Sigmoid colon (tissue), 7 donors: ENCODE data around the gene TXNDC16. TPM values are rescaled to one million over a fixed set of nuclear protein-coding genes. Genes with fewer than 3 reads are reported as not detected.
A peak's percentile ranks its signal among the peaks of the same experiment; 100 is the strongest.

ENCODE experiments used
- DNase-seq: peaks from one replicate; pipeline ENCODE4 v3.0.0-alpha.2; 2019
- H3K27ac ChIP-seq, 4 donors: fragments of 200-600 bp; sonication (generic); one replicate each; pipeline ENCODE4 v1.5.1; 2016 to 2019; ENCODE audit warnings: mild to moderate bottlenecking in 1 of 4
- H3K27me3 ChIP-seq, 3 donors: fragments of 200-600 bp; sonication (generic); one replicate each; pipeline ENCODE4 v1.5.1; 2019; ENCODE audit warnings: mild to moderate bottlenecking in 1 of 3
- H3K36me3 ChIP-seq, 4 donors: fragments of 200-600 bp; sonication (generic); one replicate each; pipeline ENCODE4 v1.5.1; 2016 to 2019
- H3K4me1 ChIP-seq, 4 donors: fragments of 200-600 bp; sonication (generic); one replicate each; pipeline ENCODE4 v1.5.1; 2017 to 2019
- H3K4me3 ChIP-seq, 4 donors: fragments of 200-600 bp; sonication (generic); one replicate each; pipeline ENCODE4 v1.5.1; 2017 to 2019; ENCODE audit warnings: mild to moderate bottlenecking in 2 of 4, moderate library complexity in 1 of 4
- H3K9me3 ChIP-seq, 4 donors: fragments of 200-600 bp in 3 of 4; sonication (generic) in 3 of 4; one replicate each; pipeline versions ENCODE4 v1.5.1 to v1.6.1; 2013 to 2019
- EP300 ChIP-seq, 4 donors: sonication (generic); formaldehyde crosslinking; IDR thresholded peaks; one replicate each; pipeline ENCODE4 v1.6.1; 2017; ENCODE audit warnings: antibody characterized with exemption in 4 of 4
- POLR2A ChIP-seq, 2 donors: fragments of 450-650 bp; IDR thresholded peaks; one replicate each; pipeline ENCODE4 v1.6.1; 2016; ENCODE audit warnings: antibody characterized with exemption in 2 of 2, mild to moderate bottlenecking in 2 of 2, moderate library complexity in 2 of 2
- POLR2AphosphoS5 ChIP-seq, 4 donors: sonication (generic); formaldehyde crosslinking; IDR thresholded peaks; one replicate each; pipeline ENCODE4 v1.6.1; 2017; ENCODE audit warnings: antibody characterized with exemption in 4 of 4
- WGBS, 2 donors: extraction: QIAGEN DNeasy Blood & Tissue Kit; methylation state at CpG; one replicate each; pipeline ENCODE4 v1.1.7; 2013; 5-methylcytosine and 5-hydroxymethylcytosine counted together
- intact Hi-C: fragments of 100-400 bp; cut with DNase I; formaldehyde crosslinking; loops from one replicate; pipeline ENCODE4 v1.15.1; 2023
- polyA plus RNA-seq, 3 donors: library from polyadenylated mRNA; stranded (reverse); fragments of 200-250 nt; gene quantifications; one replicate each; pipeline ENCODE4 v1.2.3, GENCODE V29; 2013
- total RNA-seq, 4 donors: library from RNA; depleted of rRNA; stranded (reverse); fragments of >200 nt; gene quantifications; one replicate each; pipeline ENCODE4 v1.1.0, GENCODE V29; 2016
- TF ChIP-seq, protein P1 (sequence below), 4 experiments: fragments of 450-650 bp in 3 of 4; fragments of 200-600 bp in 1 of 4; IDR thresholded peaks; one replicate each; pipeline ENCODE4 v1.5.1; 2016 to 2019; ENCODE audit warnings: antibody characterized with exemption in 4 of 4, mild to moderate bottlenecking in 3 of 4, moderate library complexity in 2 of 4
- donor health status: healthy with polysubstance abuse.
- donor health status: Bipolar disorder and iron deficiency.
- donor health status: healthy.

TXNDC16 gene
- total and polyA plus RNA-seq, 7 donors, result 1.2 to 14.3 (median 10.5) TPM

GRCh38 chr14:52563120-52563519 is 10.8 kb upstream of the TXNDC16 start:
- 80 to 82% methylated on average over 2 of the region's 2 CpGs for WGBS, 2 donors
- no peaks in the 10 kb centered on the region for H3K36me3 ChIP-seq
- H3K4me3 ChIP-seq, result no peak overlapping the region
- intact Hi-C loops, result no loop called here
- H3K9me3 ChIP-seq, result no peaks in the 10 kb centered on the region
- DNase-seq, result no peak
- H3K27me3 ChIP-seq, result no peaks in the 10 kb centered on the region
- TF ChIP-seq, protein P1, sequence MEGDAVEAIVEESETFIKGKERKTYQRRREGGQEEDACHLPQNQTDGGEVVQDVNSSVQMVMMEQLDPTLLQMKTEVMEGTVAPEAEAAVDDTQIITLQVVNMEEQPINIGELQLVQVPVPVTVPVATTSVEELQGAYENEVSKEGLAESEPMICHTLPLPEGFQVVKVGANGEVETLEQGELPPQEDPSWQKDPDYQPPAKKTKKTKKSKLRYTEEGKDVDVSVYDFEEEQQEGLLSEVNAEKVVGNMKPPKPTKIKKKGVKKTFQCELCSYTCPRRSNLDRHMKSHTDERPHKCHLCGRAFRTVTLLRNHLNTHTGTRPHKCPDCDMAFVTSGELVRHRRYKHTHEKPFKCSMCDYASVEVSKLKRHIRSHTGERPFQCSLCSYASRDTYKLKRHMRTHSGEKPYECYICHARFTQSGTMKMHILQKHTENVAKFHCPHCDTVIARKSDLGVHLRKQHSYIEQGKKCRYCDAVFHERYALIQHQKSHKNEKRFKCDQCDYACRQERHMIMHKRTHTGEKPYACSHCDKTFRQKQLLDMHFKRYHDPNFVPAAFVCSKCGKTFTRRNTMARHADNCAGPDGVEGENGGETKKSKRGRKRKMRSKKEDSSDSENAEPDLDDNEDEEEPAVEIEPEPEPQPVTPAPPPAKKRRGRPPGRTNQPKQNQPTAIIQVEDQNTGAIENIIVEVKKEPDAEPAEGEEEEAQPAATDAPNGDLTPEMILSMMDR (IDR thresholded peaks at IDR 0.05), result no peak
- TF ChIP-seq EP300 (IDR thresholded peaks at IDR 0.05) (no peak), POLR2A (IDR thresholded peaks at IDR 0.05) (no peak)
- H3K4me1 ChIP-seq, result no peaks in the 10 kb centered on the region
- no peak overlapping the region for H3K27ac ChIP-seq

- H3K9me3 ChIP-seq, result no peaks in the 10 kb centered on the region
- H3K27me3 ChIP-seq, result no peaks in the 10 kb centered on the region
- WGBS, 2 donors, result 96 to 97% methylated on average over 2 of the region's 2 CpGs
- no peak overlapping the region for H3K27ac ChIP-seq
- no peak for DNase-seq
- intact Hi-C loops, result loop anchor here (10.0 kb wide), 1 partner anchor 1314 kb away; the partner anchor contains the start of gene TMX1
- TF ChIP-seq, protein P1 (IDR thresholded peaks at IDR 0.05), result no peak
- no peak for TF ChIP-seq POLR2AphosphoS5 (IDR thresholded peaks at IDR 0.05)
- no peak for TF ChIP-seq EP300 (IDR thresholded peaks at IDR 0.05)
- TF ChIP-seq POLR2A (IDR thresholded peaks at IDR 0.05), result no peak
- H3K4me1 ChIP-seq, result peaks cover 0 to 6% (median 6%) of the 10 kb centered on the region in 4 donors
- no peaks in the 10 kb centered on the region for H3K36me3 ChIP-seq
- H3K4me3 ChIP-seq, result no peak overlapping the region
Observed at GRCh38 chr14:52558688-52559087, 6.4 kb upstream of the TXNDC16 start.

DNA sequence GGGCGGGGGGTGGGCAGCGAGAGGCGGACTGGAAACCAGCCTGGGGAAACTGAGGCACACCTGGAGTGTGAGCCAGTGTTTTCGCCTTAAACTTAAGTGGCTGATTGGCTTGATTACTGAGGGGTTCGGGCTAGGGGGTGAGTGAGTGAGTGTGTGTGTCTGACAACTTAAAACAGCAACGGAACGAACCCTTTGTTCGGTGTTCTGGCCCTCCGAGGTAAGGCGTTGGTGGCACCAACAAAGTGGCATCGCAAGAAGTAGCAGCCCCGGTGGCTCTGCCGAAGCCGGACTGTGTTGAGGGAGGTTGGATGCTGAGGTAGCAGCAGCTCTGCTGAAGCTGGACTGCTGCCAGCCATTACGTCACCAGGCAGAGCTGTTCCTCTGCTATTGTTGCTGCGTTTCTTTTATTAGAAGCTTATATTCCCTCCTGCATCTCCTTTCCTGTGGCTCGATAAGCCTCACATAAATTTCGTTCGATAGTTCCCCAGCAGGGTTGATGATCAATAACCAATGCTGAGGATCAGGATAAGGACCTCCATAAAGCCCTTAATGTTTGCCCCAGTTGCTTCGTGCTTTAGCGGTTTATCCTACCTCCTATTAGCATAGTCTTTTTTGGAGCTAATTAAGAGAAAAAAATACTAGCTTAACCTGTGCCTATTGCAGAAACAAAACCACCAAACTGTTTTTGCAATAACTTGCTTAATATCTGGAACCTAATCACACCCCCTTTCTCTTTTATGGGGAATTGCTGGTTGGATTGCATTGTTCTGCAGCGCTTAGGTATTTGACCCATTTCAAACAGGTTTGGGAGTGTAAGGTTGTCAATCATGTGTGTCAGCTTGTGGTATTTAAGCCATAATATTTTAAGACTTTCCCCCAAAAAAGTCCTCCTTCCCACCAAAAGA is 1.6 kb upstream of the TXNDC16 start:
- no peaks in the 10 kb centered on the region for H3K9me3 ChIP-seq
- H3K27me3 ChIP-seq, result no peaks in the 10 kb centered on the region
- DNase-seq, result peak; percentile 94
- H3K4me3 ChIP-seq, result peak overlapping the region; percentile 55 to 88 (median 83)
- no peaks in the 10 kb centered on the region for H3K36me3 ChIP-seq
- WGBS, 2 donors, result 2 to 6% methylated on average over 22 of the region's 22 CpGs
- intact Hi-C loops, result loop anchor here (5.0 to 10.0 kb wide), 2 partner anchors 143 to 1309 kb away; partner anchors contain the start of genes ERO1A and TMX1
- H3K27ac ChIP-seq, result peak overlapping the region; percentile 4 to 95 (median 90)
- H3K4me1 ChIP-seq, result peaks cover 0 to 27% (median 24%) of the 10 kb centered on the region in 4 donors
- TF ChIP-seq POLR2AphosphoS5 (IDR thresholded peaks at IDR 0.05), result peak in 3 of 4 donors; percentile 58 to 86 (median 61)
- no peak for TF ChIP-seq EP300 (IDR thresholded peaks at IDR 0.05)

DNA sequence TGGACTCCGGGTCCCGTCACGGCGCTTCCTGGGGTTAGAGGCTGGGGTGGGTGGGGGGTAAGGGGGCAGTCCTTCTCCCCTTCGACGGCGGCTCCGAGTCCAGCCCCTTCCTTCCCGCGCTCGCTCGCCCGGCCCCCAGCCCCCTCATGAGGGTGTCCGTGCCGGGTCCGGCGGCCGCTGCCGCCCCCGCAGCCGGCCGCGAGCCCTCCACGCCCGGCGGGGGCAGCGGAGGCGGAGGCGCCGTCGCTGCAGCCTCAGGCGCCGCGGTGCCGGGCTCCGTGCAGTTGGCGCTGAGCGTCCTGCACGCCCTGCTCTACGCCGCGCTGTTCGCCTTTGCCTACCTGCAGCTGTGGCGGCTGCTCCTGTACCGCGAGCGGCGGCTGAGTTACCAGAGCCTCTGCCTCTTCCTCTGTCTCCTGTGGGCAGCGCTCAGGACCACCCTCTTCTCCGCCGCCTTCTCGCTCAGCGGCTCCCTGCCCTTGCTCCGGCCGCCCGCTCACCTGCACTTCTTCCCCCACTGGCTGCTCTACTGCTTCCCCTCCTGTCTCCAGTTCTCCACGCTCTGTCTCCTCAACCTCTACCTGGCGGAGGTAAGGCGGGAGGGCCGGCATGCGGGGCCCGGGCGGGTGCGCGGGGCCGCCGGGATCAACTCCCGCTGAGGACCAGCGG is 831 bp upstream of the TXNDC16 start:
- Histone ChIP-seq H3K27me3 (no peaks in the 10 kb centered on the region), H3K36me3 (no peaks in the 10 kb centered on the region), H3K9me3 (no peaks in the 10 kb centered on the region), H3K4me1 (peaks cover 0 to 27% (median 24%) of the 10 kb centered on the region in 4 donors), H3K4me3 (peak overlapping the region; percentile 55 to 88 (median 83)), H3K27ac (peak overlapping the region; percentile 87 to 95 (median 90))
- intact Hi-C loops, result loop anchor here (5.0 to 10.0 kb wide), 2 partner anchors 144 to 1308 kb away; partner anchors contain the start of genes ERO1A and TMX1
- TF ChIP-seq, protein P1 (IDR thresholded peaks at IDR 0.05), result no peak
- TF ChIP-seq POLR2A (IDR thresholded peaks at IDR 0.05) (no peak), EP300 (IDR thresholded peaks at IDR 0.05) (no peak), POLR2AphosphoS5 (IDR thresholded peaks at IDR 0.05) (no peak)
- peak; percentile 75 for DNase-seq
- WGBS, 2 donors, result 0% methylated on average over 69 of the region's 69 CpGs

- peak overlapping the region; percentile 80 to 90 (median 87) for H3K4me3 ChIP-seq
- H3K36me3 ChIP-seq, result no peaks in the 10 kb centered on the region
- WGBS, 2 donors, result 0 to 1% methylated on average over 8 of the region's 8 CpGs
- no peaks in the 10 kb centered on the region for H3K27me3 ChIP-seq
- no peak for DNase-seq
- TF ChIP-seq EP300 (IDR thresholded peaks at IDR 0.05), result no peak
- TF ChIP-seq, protein P1 (IDR thresholded peaks at IDR 0.05), result no peak
- no peak for TF ChIP-seq POLR2AphosphoS5 (IDR thresholded peaks at IDR 0.05)
- TF ChIP-seq POLR2A (IDR thresholded peaks at IDR 0.05), result no peak
- peaks cover 0 to 27% (median 24%) of the 10 kb centered on the region in 4 donors for H3K4me1 ChIP-seq
- H3K27ac ChIP-seq, result peak overlapping the region; percentile 89 to 95 (median 92)
- no peaks in the 10 kb centered on the region for H3K9me3 ChIP-seq
- intact Hi-C loops, result loop anchor here (5.0 to 10.0 kb wide), 2 partner anchors 146 to 1307 kb away; partner anchors contain the start of genes ERO1A and TMX1
Observed at GRCh38 chr14:52551696-52552062, 626 bp downstream of the TXNDC16 start.
